Measurements from ENCODE around the gene POLR3GL. TPM values are rescaled to one million over a fixed set of nuclear protein-coding genes. Genes with fewer than 3 reads are reported as not detected.
"Not testable (repeated sequence)": the region's sequence is repeated elsewhere in the genome, so short reads cannot be mapped to it uniquely, and the experiment has no call there.

The POLR3GL gene
- total RNA-seq, 1 donor from 2014 or later = 16.1 TPM

DNA sequence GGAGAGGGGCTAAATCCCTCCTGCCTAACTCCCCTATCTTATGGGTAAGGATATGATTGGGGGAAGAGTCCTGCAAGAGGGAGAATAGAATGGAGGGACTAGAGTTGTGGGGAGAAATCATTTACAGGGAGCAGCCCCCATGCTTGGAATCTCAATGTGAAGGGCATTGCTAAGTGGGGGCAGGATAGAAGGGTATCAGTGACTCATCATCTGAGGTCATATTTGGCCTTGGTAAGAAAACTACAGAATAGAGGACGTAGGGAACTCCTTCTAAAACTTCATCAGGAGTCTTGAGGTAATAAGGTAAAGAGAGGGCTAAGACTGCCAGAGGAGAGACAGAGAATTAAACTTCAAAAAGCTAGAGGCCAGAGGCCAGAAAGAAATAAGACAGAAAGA, 56.6 kb downstream of the POLR3GL start:
- DNase-seq (ENCODE audit: low read depth) = no peak
- TF ChIP-seq, protein P1, sequence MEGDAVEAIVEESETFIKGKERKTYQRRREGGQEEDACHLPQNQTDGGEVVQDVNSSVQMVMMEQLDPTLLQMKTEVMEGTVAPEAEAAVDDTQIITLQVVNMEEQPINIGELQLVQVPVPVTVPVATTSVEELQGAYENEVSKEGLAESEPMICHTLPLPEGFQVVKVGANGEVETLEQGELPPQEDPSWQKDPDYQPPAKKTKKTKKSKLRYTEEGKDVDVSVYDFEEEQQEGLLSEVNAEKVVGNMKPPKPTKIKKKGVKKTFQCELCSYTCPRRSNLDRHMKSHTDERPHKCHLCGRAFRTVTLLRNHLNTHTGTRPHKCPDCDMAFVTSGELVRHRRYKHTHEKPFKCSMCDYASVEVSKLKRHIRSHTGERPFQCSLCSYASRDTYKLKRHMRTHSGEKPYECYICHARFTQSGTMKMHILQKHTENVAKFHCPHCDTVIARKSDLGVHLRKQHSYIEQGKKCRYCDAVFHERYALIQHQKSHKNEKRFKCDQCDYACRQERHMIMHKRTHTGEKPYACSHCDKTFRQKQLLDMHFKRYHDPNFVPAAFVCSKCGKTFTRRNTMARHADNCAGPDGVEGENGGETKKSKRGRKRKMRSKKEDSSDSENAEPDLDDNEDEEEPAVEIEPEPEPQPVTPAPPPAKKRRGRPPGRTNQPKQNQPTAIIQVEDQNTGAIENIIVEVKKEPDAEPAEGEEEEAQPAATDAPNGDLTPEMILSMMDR (conservative IDR thresholded peaks at IDR 0.05; ENCODE audit: low read depth, low read length) = no peak
- no peak overlapping the region for H3K4me3 ChIP-seq (ENCODE audit: low read depth, low read length)

DNA sequence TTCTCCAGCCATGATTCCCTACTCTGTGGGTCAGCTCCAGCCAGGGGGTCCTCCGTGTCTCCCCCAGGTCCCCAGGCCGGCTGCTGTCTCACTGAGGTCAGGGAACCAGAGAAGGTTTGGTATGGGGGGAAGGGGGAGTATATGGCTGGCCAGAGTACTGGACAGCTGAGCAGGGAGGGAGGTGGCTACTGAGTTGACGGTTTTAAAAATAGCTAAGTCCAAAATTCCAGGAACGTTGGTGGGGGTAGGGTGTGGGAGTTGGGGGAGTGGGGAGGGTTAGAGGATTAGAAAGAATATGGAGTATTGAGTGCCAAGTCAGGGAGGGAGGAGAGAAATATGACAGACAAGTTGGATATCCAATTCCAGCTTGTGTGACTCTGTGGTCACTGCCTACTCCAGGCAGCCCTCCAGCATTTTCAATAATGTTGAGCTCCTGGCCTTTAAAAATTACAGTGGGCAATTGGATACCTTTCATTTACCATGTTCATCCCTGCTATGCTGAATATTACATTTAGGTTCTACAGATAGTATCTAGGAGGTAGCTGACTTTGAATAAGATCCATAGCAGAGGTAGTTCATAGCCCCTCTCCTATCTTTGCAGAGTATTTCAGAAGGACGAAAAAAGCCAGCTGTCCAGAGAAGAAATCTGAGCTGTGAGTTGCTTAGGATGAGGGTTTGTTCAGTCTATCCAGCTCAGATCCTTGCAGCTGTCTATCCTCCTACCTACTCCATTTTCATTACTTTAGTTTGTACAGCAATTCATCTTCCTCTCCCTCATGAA, 57.3 kb downstream of the POLR3GL start, which contains the start of gene HJV:
TSS of gene HJV (minus strand) at position 114 of the 781 bp plus-strand sequence. CDS start 1,504 bp downstream, outside the sequence.
- H3K4me3 ChIP-seq (ENCODE audit: low read depth, low read length) = no peak within 1 kb of the TSS
- no peak for DNase-seq (ENCODE audit: low read depth)
- TF ChIP-seq, protein P1 (conservative IDR thresholded peaks at IDR 0.05; ENCODE audit: low read depth, low read length) = no peak

DNA sequence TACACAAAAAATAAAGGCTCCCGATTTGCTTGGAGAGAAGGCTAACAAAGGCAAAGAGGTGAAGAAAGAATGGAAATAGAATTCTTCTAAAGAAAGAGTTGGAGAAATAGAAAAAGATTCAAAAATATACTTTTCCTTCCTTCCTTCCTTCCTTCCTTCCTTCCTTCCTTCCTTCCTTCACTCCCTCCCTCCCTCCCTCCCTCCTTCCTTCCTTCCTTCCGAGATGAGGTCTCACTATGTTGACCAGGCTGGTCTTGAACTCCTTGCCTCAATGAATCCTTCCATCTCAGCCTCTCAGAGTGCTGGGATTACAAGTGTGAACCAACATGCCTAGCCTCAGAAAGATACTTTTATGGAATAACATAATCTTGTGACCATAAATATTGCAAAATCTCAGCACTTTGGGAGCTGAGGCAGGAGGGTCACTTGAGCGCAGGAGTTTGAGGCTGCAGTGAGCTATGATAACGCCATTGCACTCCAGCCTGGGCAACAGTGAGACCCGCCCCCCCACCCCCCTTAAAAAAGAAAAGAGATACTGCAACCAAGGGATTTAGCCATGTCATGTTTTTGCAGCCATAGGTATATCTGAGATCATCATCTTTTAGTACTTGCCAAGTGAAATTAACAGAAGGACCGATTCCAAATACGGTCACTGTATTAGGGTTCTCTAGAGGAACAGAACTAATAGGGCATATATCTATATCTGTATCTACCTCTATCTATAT, 58.1 kb downstream of the POLR3GL start:
- TF ChIP-seq, protein P1 (conservative IDR thresholded peaks at IDR 0.05; ENCODE audit: low read depth, low read length) = no peak
- no peak overlapping the region for H3K4me3 ChIP-seq (ENCODE audit: low read depth, low read length)
- no peak for DNase-seq (ENCODE audit: low read depth)

DNA sequence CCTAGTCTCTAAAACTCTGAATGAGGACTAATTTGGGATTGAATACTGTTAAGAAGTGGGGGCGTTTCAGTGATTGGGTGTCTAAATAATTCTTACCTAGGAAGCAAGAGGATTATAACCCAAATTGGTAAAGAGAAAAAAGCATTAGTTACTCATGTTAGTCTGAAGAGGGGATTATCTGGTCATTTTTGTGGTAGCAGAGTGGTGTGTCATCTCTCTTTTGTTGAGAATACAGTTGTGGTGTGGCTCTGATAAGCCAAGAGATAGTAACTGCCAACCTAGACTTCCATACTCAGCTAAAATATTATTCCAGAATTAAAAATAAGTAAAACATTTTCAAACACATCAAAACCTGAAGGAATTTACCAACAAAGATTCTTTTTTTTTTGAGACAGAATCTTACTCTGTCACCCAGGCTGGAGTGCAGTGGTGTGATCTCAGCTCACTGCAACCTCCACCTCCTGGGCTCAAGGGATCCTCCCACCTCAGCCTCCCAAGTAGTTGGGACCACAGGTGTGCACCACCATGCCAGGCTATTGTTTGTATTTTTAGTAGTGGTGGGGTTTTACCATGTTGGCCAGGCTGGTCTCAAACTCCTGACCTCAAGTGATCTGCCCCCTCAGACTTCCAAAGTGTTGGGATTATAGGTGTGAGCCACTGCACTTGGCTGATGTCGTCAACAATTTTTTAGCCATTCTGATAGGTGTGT, 61.5 kb downstream of the POLR3GL start:
- not testable (repeated sequence) for H3K4me3 ChIP-seq (ENCODE audit: low read depth, low read length); DNase-seq (ENCODE audit: low read depth)

DNA sequence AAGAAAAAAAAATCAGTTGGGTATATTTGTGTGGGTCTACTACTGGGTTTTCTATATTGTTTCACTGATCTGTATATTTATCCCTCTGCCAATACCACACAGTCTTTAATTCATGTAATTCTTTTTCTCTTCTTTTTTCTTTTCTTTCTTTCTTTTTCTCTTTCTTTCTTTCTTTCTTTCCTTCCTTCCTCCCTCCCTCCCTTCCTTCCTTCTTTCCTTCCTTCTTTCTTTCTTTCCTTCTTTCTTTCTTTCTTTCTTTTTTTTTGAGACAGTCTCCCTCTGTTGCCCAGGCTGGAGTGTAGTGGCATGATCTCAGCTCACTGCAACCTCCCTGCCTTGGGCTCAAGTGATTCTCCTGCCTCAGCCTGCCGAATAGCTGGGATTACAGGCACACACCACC, 62.2 kb downstream of the POLR3GL start:
- H3K4me3 ChIP-seq (ENCODE audit: low read depth, low read length); DNase-seq (ENCODE audit: low read depth): not testable (repeated sequence)

Other genes with a start within 250 kb of the POLR3GL start
- gene CD160, start 245.2 kb upstream of the POLR3GL start, total RNA-seq = not detected in 2 replicates
- 10.4 and 10.6 TPM in 2 replicates for gene RNF115, start 140.6 kb upstream of the POLR3GL start, total RNA-seq
- gene POLR3C, start 140.5 kb upstream of the POLR3GL start, total RNA-seq = 44.3 and 49.2 TPM in 2 replicates
- 4.0 and 4.3 TPM in 2 replicates for gene NUDT17, start 119.1 kb upstream of the POLR3GL start, total RNA-seq
- gene PIAS3, start 105.6 kb upstream of the POLR3GL start, total RNA-seq = 17.8 and 27.8 TPM in 2 replicates
- 0.36 and 1.6 TPM in 2 replicates for gene ANKRD35, start 78.8 kb upstream of the POLR3GL start, total RNA-seq
- gene ITGA10, start 54.6 kb upstream of the POLR3GL start, total RNA-seq = 0.14 and 0.17 TPM in 2 replicates
- 19.8 and 24.7 TPM in 2 replicates for gene PEX11B, start 46.0 kb upstream of the POLR3GL start, total RNA-seq
- 228 and 360 TPM in 2 replicates for gene RBM8A, start 37.2 kb upstream of the POLR3GL start, total RNA-seq
- 22.3 and 32.5 TPM in 2 replicates for gene LIX1L, start 6.7 kb upstream of the POLR3GL start, total RNA-seq
- gene ANKRD34A, start 115 bp upstream of the POLR3GL start, total RNA-seq = 0.06 and 0.14 TPM in 2 replicates
- 22.1 and 198 TPM in 2 replicates for gene TXNIP, start 31.9 kb downstream of the POLR3GL start, total RNA-seq
- gene HJV, start 57.0 kb downstream of the POLR3GL start, total RNA-seq = 0.35 TPM in 1 of 2 replicates, not detected in the other
- gene NBPF10, start 180.1 kb downstream of the POLR3GL start, total RNA-seq = 0.51 and 0.52 TPM in 2 replicates

Measured in epithelial cell of proximal tubule (primary cell).